Measurements from ENCODE around the gene RTF1. TPM values are rescaled to one million over a fixed set of nuclear protein-coding genes. Genes with fewer than 3 reads are reported as not detected.
A peak's percentile ranks its signal among the peaks of the same experiment; 100 is the strongest.
"Not testable (repeated sequence)": the region's sequence is repeated elsewhere in the genome, so short reads cannot be mapped to it uniquely, and the experiment has no call there.

RTF1 gene
- polyA plus RNA-seq, 1 donor, result 42.0 TPM

DNA sequence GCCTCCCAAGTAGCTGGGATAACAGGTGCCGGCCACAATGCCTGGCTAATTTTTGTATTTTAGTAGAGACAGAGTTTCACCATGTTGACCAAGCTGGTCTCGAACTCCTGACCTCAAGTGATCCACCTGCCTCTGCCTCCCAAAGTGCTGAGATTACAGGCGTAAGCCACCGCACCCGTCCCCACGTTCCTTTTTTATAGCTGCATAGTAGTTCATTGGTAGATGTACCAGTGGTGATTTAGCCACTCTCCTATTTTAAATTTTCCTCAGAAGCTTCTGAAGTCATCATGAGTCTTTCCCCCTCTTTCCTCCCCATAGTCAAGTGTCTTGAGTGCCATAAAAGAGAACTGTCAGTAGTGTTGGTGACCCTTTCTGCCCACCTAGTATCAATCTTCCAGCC is 52.7 kb downstream of the RTF1 start:
- not testable (repeated sequence) for DNase-seq
- H3K36me3 ChIP-seq (ENCODE audit: control insufficient read depth, insufficient read depth, low read length), result peaks cover 66% of the 10 kb centered on the region
- WGBS (ENCODE audit: insufficient coverage, low lambda C conversion rate), result no CpG with 5 or more reads among the region's 6 CpGs

DNA sequence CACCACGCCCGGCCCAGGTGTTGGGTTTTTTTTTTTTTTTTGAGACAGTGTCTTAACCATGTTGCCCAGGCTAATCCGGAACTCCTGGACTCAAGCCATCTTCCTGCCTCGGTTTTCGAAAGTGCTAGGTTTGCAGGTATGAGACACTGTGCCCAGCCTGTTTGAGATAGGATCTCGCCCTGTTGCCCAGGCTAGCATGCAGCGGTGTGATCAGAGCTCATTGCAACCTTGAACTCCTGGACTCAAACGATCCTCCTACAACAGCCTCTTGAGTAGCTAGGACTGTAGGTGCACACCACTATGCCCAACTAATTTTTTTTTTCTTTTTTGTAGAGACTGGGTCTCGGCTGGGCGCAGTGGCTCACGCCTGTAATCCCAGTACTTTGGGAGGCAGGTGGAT is 56.5 kb downstream of the RTF1 start:
- Histone ChIP-seq H3K4me3 (ENCODE audit: low read length) (no peak overlapping the region), H3K36me3 (ENCODE audit: control insufficient read depth, insufficient read depth, low read length) (peaks cover 80% of the 10 kb centered on the region), H3K27ac (ENCODE audit: low read length) (no peak overlapping the region), H3K9me3 (ENCODE audit: control insufficient read depth, low read depth, low read length) (no peaks in the 10 kb centered on the region), H3K4me1 (ENCODE audit: control insufficient read depth, insufficient read depth, low read length) (no peaks in the 10 kb centered on the region), H3K27me3 (ENCODE audit: control insufficient read depth, insufficient read depth, low read length) (no peaks in the 10 kb centered on the region)
- WGBS (ENCODE audit: insufficient coverage, low lambda C conversion rate), result no CpG with 5 or more reads among the region's 11 CpGs
- no peak for DNase-seq

More for the DNA sequence above, 52.7 kb downstream of the RTF1 start:
- H3K27ac ChIP-seq (ENCODE audit: low read length); H3K4me3 ChIP-seq (ENCODE audit: low read length); H3K9me3 ChIP-seq (ENCODE audit: control insufficient read depth, low read depth, low read length); H3K27me3 ChIP-seq (ENCODE audit: control insufficient read depth, insufficient read depth, low read length); H3K4me1 ChIP-seq (ENCODE audit: control insufficient read depth, insufficient read depth, low read length): not testable (repeated sequence)

DNA sequence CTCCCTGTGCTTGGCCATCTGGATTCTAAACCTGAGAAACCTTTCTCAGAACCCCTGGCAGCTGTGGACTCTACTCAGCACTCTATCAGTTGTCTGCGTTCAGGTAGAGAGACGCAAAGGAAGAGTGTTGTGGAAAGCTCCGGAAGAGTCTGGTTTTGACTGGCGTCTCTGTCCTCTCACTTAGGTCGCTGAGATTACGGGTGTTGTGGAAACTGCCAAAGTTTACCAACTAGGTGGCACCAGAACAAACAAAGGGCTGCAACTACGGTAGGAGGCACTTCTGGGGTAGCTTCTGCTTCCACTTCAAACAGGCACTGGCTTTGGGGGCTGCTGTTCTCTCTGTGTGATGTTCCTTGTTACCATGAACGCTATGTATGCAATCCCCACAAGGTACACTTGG is 57.5 kb downstream of the RTF1 start:
- Histone ChIP-seq H3K4me3 (ENCODE audit: low read length) (no peak overlapping the region), H3K9me3 (ENCODE audit: control insufficient read depth, low read depth, low read length) (no peaks in the 10 kb centered on the region), H3K4me1 (ENCODE audit: control insufficient read depth, insufficient read depth, low read length) (peaks cover 2% of the 10 kb centered on the region), H3K36me3 (ENCODE audit: control insufficient read depth, insufficient read depth, low read length) (peaks cover 84% of the 10 kb centered on the region), H3K27me3 (ENCODE audit: control insufficient read depth, insufficient read depth, low read length) (no peaks in the 10 kb centered on the region), H3K27ac (ENCODE audit: low read length) (peak overlapping the region; percentile 34)
- 100% methylated on average over 2 of the region's 8 CpGs for WGBS (ENCODE audit: insufficient coverage, low lambda C conversion rate)
- no peak for DNase-seq

DNA sequence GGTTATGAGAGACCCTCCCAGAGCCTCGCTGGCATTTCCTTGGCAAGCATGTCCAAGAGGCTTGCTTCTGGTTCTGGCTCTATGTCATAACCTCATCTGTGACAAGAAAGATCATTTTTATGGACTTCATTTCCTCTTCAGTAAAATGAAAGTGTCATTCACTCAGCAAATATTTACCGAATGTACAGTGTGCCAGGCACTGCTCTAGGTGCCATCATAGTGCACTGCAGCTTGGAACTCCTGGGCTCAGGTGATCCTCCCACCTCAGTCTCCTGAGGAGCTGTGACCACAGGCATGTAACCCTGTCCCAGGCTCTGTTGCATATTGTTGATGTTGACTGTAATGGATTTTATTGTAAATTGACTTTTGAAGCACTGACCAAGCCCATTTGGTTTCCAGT is 58.0 kb downstream of the RTF1 start:
- H3K27ac ChIP-seq (ENCODE audit: low read length), result peak overlapping the region; percentile 34
- no CpG with 5 or more reads among the region's 2 CpGs for WGBS (ENCODE audit: insufficient coverage, low lambda C conversion rate)
- H3K36me3 ChIP-seq (ENCODE audit: control insufficient read depth, insufficient read depth, low read length), result peaks cover 82% of the 10 kb centered on the region
- H3K9me3 ChIP-seq (ENCODE audit: control insufficient read depth, low read depth, low read length), result no peaks in the 10 kb centered on the region
- peaks cover 7% of the 10 kb centered on the region for H3K4me1 ChIP-seq (ENCODE audit: control insufficient read depth, insufficient read depth, low read length)
- H3K27me3 ChIP-seq (ENCODE audit: control insufficient read depth, insufficient read depth, low read length), result no peaks in the 10 kb centered on the region
- DNase-seq, result peak in 1 of 2 donors; percentile 29
- no peak overlapping the region for H3K4me3 ChIP-seq (ENCODE audit: low read length)

DNA sequence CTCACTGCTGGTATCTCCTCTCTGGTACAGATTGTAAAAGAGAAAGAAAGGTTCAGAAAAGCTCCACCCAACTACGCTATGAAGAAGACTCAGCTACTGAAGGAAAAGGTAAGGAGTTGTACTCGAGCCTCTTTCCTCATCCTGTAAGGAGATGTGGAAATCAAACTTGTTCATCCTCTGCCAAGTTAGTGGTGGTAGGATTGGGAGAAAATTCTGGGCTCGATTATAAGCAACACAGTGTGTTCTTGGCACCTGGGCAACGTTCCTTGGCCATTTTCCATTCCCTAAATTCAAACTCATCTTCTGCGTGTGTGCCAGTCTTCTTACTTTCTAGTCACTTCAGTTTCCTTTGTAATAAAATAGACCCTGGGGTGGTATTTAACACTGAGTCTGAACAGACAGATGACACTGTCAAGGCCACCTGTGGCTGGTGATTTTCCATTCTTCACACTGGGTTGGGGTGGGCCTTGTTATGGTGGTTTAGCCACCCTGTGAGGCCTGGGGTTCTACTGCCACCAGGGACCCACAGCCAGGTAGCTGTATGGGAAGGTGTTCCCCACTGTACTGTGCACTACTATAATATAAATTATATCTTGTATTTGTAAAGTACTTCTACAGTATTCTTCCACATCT is 59.6 kb downstream of the RTF1 start:
- Histone ChIP-seq H3K36me3 (ENCODE audit: control insufficient read depth, insufficient read depth, low read length) (peaks cover 84% of the 10 kb centered on the region), H3K27ac (ENCODE audit: low read length) (no peak overlapping the region), H3K27me3 (ENCODE audit: control insufficient read depth, insufficient read depth, low read length) (no peaks in the 10 kb centered on the region), H3K4me3 (ENCODE audit: low read length) (no peak overlapping the region), H3K4me1 (ENCODE audit: control insufficient read depth, insufficient read depth, low read length) (peaks cover 14% of the 10 kb centered on the region), H3K9me3 (ENCODE audit: control insufficient read depth, low read depth, low read length) (no peaks in the 10 kb centered on the region)
- DNase-seq, result no peak
- WGBS (ENCODE audit: insufficient coverage, low lambda C conversion rate), result no CpG with 5 or more reads among the region's 5 CpGs

DNA sequence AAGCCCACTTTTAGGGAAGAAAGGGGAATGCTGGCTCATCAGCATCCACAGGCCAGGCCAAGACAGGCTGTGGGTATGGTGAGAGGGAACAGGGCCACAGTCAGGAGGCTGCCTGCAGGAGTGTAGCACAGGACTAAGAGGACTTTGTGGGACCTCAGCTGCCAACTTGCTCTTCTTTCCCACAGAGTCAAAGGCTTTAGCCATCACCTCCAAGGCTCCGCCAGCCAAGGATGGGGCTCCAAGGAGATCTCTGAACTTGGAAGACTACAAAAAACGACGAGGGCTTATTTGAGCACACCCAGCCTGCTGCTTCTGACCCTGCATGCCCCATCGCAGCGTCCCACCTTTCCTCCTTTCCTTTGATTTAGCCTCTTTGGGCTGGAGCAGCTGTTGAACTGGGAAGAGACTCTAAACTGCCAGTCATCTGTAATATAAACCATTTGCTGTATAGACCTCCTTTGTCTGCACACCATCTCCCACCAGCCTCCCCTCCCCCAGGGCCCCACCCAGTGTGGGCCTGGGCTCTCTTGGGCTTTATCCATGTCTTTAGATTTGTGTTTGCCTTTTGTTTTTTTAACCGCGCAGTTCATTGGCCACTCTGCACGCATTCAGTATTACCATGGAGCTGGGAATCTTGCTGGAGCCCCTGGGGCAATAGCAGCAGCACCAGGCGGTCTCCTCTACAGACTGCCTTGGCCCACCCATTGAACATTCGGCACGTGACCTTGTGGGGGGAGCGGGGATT is 63.7 kb downstream of the RTF1 start:
- DNase-seq, result no peak
- no peak overlapping the region for H3K4me3 ChIP-seq (ENCODE audit: low read length)
- H3K36me3 ChIP-seq (ENCODE audit: control insufficient read depth, insufficient read depth, low read length), result peaks cover 59% of the 10 kb centered on the region
- H3K9me3 ChIP-seq (ENCODE audit: control insufficient read depth, low read depth, low read length), result no peaks in the 10 kb centered on the region
- no peak overlapping the region for H3K27ac ChIP-seq (ENCODE audit: low read length)
- H3K4me1 ChIP-seq (ENCODE audit: control insufficient read depth, insufficient read depth, low read length), result peaks cover 36% of the 10 kb centered on the region
- H3K27me3 ChIP-seq (ENCODE audit: control insufficient read depth, insufficient read depth, low read length), result no peaks in the 10 kb centered on the region
- 83% methylated on average over 2 of the region's 12 CpGs for WGBS (ENCODE audit: insufficient coverage, low lambda C conversion rate)

DNA sequence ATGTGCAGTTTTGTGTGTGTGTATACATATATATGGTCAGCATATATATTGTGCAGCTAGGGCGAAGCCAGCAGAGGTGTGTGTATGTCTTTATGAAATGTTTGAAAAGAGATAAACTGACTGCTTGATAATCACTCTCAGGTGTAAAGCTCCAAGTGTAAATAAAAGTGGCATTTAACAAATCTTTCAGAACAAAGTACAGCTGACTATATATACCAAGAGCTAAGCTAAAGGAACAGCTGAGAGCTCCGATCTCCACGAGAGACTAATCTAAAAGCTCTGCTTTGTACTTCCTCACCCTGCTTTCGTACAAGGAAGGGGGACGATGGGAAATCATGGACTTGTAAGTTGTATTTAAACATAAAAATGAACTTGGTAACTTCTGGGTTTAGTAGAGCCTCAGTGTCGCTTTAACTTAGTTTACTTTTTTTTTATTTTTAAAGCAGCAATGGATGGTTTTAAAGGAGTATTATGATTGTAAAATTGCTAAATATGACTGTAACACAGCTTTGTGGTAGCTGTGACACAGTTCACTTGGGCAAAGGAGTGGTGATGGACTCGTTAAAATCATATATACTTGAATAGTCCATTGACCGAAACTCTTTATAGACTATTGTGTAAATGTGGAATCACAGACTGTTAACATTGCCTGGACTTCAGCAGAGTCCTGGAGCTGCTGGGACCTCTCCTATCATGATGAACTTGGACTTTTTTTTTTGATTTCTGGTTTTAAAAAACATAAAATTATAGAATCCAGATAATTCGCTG is 65.4 kb downstream of the RTF1 start:
- H3K36me3 ChIP-seq (ENCODE audit: control insufficient read depth, insufficient read depth, low read length), result peaks cover 42% of the 10 kb centered on the region
- peak in 1 of 2 donors; percentile 84 for DNase-seq
- peaks cover 39% of the 10 kb centered on the region for H3K4me1 ChIP-seq (ENCODE audit: control insufficient read depth, insufficient read depth, low read length)
- peak overlapping the region; percentile 88 for H3K27ac ChIP-seq (ENCODE audit: low read length)
- H3K27me3 ChIP-seq (ENCODE audit: control insufficient read depth, insufficient read depth, low read length), result no peaks in the 10 kb centered on the region
- no peaks in the 10 kb centered on the region for H3K9me3 ChIP-seq (ENCODE audit: control insufficient read depth, low read depth, low read length)
- WGBS (ENCODE audit: insufficient coverage, low lambda C conversion rate), result 46% methylated on average over 4 of the region's 9 CpGs
- H3K4me3 ChIP-seq (ENCODE audit: low read length), result no peak overlapping the region

DNA sequence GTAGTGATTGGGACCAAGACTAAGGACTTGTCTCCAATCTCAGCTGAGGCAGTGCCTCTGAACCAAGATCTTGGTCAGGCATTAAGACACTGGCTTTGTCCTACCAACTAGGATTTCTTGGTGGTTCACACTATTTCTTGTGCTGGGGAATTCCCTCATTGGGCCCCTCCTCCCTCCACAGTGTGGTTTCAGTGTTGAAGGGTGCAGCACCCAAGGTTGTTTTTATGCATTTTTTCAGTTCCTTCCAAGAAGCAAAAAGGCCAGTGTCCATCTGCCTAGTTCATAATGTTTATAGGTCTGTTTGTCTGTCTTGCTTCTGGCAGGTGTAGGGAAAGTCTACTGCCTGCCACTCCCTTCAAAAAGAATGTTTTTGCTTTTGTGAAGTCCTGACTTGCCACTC is 66.2 kb downstream of the RTF1 start:
- peaks cover 35% of the 10 kb centered on the region for H3K36me3 ChIP-seq (ENCODE audit: control insufficient read depth, insufficient read depth, low read length)
- H3K4me3 ChIP-seq (ENCODE audit: low read length), result no peak overlapping the region
- no peaks in the 10 kb centered on the region for H3K27me3 ChIP-seq (ENCODE audit: control insufficient read depth, insufficient read depth, low read length)
- no peaks in the 10 kb centered on the region for H3K9me3 ChIP-seq (ENCODE audit: control insufficient read depth, low read depth, low read length)
- H3K4me1 ChIP-seq (ENCODE audit: control insufficient read depth, insufficient read depth, low read length), result peaks cover 46% of the 10 kb centered on the region
- DNase-seq, result no peak
- H3K27ac ChIP-seq (ENCODE audit: low read length), result peak overlapping the region; percentile 88

DNA sequence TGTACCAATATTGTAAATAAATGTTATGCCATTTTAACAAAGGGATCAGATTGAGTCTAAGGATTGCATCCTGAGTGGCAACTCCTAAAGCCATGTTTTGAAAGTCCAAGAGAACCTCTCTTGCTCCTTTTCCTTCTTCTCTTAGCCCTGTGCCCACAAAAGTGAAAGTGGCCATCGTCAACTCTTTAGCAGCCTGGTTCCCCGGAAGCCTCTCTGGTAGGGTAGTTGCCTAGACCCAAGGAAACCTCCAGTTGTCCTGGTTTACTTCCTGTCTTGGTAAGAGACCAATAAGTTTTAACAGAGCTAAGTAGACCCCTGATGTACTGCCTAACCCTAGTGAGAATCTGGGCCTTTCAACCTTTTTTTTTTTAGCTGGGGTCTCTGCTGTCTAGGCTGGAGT is 66.6 kb downstream of the RTF1 start:
- no CpG with 5 or more reads among the region's 2 CpGs for WGBS (ENCODE audit: insufficient coverage, low lambda C conversion rate)
- H3K27ac ChIP-seq (ENCODE audit: low read length), result peak overlapping the region; percentile 88
- H3K36me3 ChIP-seq (ENCODE audit: control insufficient read depth, insufficient read depth, low read length), result peaks cover 31% of the 10 kb centered on the region
- no peak overlapping the region for H3K4me3 ChIP-seq (ENCODE audit: low read length)
- peaks cover 46% of the 10 kb centered on the region for H3K4me1 ChIP-seq (ENCODE audit: control insufficient read depth, insufficient read depth, low read length)
- H3K9me3 ChIP-seq (ENCODE audit: control insufficient read depth, low read depth, low read length), result no peaks in the 10 kb centered on the region
- no peaks in the 10 kb centered on the region for H3K27me3 ChIP-seq (ENCODE audit: control insufficient read depth, insufficient read depth, low read length)
- DNase-seq, result peak in 1 of 2 donors; percentile 45

DNA sequence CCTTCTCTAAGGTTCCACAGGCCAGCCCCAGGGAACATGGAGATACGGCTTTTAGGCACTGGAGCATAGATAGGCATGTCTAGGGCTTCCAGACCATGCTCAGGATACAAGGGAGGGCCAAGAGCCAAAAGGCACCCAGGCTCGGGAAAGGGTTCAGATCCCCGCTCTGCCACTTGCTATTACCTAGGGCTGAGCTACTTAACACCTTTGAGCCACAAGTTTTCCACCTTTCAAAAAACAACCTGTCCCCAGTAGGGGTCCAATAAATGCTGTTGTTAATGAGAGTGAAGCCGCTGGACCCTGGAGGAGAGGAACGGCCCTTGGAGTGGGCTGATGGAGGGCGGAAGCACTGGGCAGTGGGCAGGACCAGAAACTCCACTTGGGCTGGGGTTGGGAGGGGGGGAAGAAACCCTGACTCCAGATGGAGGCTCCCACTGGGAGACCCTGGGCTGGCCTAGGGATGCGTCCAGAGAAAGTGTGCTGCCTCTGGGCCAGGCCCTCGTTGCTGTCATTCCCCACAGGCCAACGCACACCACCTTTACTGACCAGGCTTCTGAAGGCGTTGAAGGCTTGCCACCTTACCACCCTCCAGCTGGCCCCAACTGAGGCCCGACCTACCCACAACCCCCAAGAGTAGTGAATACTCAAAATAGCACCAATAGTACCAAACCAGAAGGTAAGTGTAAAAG is 68.2 kb downstream of the RTF1 start:
- 67% methylated on average over 1 of the region's 11 CpGs for WGBS (ENCODE audit: insufficient coverage, low lambda C conversion rate)

More for the DNA sequence above, 68.2 kb downstream of the RTF1 start:
- no peak overlapping the region for H3K27ac ChIP-seq (ENCODE audit: low read length)
- H3K36me3 ChIP-seq (ENCODE audit: control insufficient read depth, insufficient read depth, low read length), result peaks cover 18% of the 10 kb centered on the region
- no peak overlapping the region for H3K4me3 ChIP-seq (ENCODE audit: low read length)
- H3K4me1 ChIP-seq (ENCODE audit: control insufficient read depth, insufficient read depth, low read length), result peaks cover 38% of the 10 kb centered on the region
- no peaks in the 10 kb centered on the region for H3K9me3 ChIP-seq (ENCODE audit: control insufficient read depth, low read depth, low read length)
- DNase-seq, result no peak
- no peaks in the 10 kb centered on the region for H3K27me3 ChIP-seq (ENCODE audit: control insufficient read depth, insufficient read depth, low read length)
